HCT116 (cell line): Measurements from ENCODE around the gene UCN3. TPM values are rescaled to one million over a fixed set of nuclear protein-coding genes. Genes with fewer than 3 reads are reported as not detected.

Experiments used
- ATAC-seq: fragments of 200-7000 bp; cut with Tn5 transposase; 2 replicates; pipeline ENCODE4 v1.9.1; 2020; ENCODE audit warnings: mild to moderate bottlenecking, moderate library complexity
- BruUV-seq: library from RNA; stranded (reverse); fragments of 400-500 nt; replicated peaks from 2 replicates; lab custom pipeline; 2021; lab: Mats Ljungman, UMichigan
- CTCF ChIA-PET: fragments of 300-600 bp; sonication (Branson Sonifier 250); formaldehyde crosslinking; loops from one replicate; lab custom pipeline; 2021; ENCODE audit warnings: antibody characterized with exemption; lab: Charles Lee
- POLR2A ChIA-PET: fragments of 300-600, 350-600 bp; sonication (Branson Sonifier 250); formaldehyde crosslinking; loops from one replicate; lab custom pipeline; 2021; ENCODE audit warnings: antibody characterized with exemption; lab: Charles Lee
- RAD21 ChIA-PET, 2 experiments: fragments of 300-600 bp; sonication (Branson Sonifier 250); formaldehyde crosslinking; loops; one replicate each; lab custom pipeline; 2023; ENCODE audit warnings: low total read pairs in 2 of 2; ENCODE audit not compliant: uncharacterized antibody in 2 of 2, unreplicated experiment in 2 of 2, low non-redundant PET in 1 of 2; lab: Charles Lee
- DNase-seq: peaks from one replicate; pipeline ENCODE4 v3.0.0-alpha.2; 2010; ENCODE audit warnings: low read depth, low spot score
- H2AFZ ChIP-seq: fragments of 200-600 bp; shearing (Covaris generic), sonication (generic); 2 replicates; pipeline ENCODE4 v1.6.1; 2017; ENCODE audit warnings: low read depth, mixed run types, mixed read lengths, antibody characterized with exemption, low read length; ENCODE audit not compliant: poor library complexity, severe bottlenecking
- H3K27ac ChIP-seq: 2 replicates; pipeline ENCODE4 v1.5.1; 2012; ENCODE audit warnings: low read depth, low read length
- H3K27me3 ChIP-seq: fragments of 200-600 bp; sonication (generic); 2 replicates; pipeline ENCODE4 v1.6.1; 2016; ENCODE audit warnings: mixed run types, low read length, mixed read lengths; ENCODE audit not compliant: insufficient read depth
- H3K36me3 ChIP-seq, 2 experiments: fragments of 200-500 bp in 1 of 2; fragments of 200-600 bp in 1 of 2; sonication (Bioruptor generic) in 1 of 2; sonication (generic) in 1 of 2; 2 replicates each; pipeline versions ENCODE4 v1.5.1 to v1.6.1; 2014 to 2016; ENCODE audit warnings: low read length in 2 of 2, inconsistent platforms in 1 of 2, mixed read lengths in 1 of 2, mixed run types in 1 of 2; ENCODE audit not compliant: insufficient read depth in 2 of 2, control insufficient read depth in 1 of 2
- H3K4me1 ChIP-seq, 2 experiments: fragments of 200-600 bp in 1 of 2; sonication (generic) in 1 of 2; 2 replicates each; pipeline versions ENCODE4 v1.5.1 to v1.6.1; 2012 to 2017; ENCODE audit warnings: low read length in 2 of 2, inconsistent platforms in 1 of 2, mild to moderate bottlenecking in 1 of 2, mixed read lengths in 1 of 2, mixed run types in 1 of 2, moderate library complexity in 1 of 2; ENCODE audit not compliant: insufficient read depth in 2 of 2, control insufficient read depth in 1 of 2
- H3K4me2 ChIP-seq: fragments of 200-600 bp; sonication (generic); 2 replicates; pipeline ENCODE4 v1.6.1; 2017; ENCODE audit warnings: mixed run types, low read length, mixed read lengths
- H3K4me3 ChIP-seq, 2 experiments: fragments of 200-600 bp in 1 of 2; sonication (generic) in 1 of 2; replicated peaks in 1 of 2; 2 replicates each; pipeline ENCODE4 v1.5.1; 2011 to 2016; ENCODE audit warnings: low read length in 2 of 2, control low read depth in 1 of 2, low read depth in 1 of 2, mild to moderate bottlenecking in 1 of 2, mixed read lengths in 1 of 2, mixed run types in 1 of 2
- H3K79me2 ChIP-seq: fragments of 200-600 bp; sonication (generic); 2 replicates; pipeline ENCODE4 v1.6.1; 2017; ENCODE audit warnings: mild to moderate bottlenecking, mixed run types, low read length, moderate library complexity, mixed read lengths; ENCODE audit not compliant: insufficient read depth
- H3K9ac ChIP-seq: fragments of 200-600 bp; sonication (generic); 2 replicates; pipeline ENCODE4 v1.6.1; 2016; ENCODE audit warnings: low read length, mixed read lengths
- H3K9me2 ChIP-seq: fragments of 200-600 bp; sonication (generic), shearing (Covaris generic); 2 replicates; pipeline ENCODE4 v1.6.1; 2017; ENCODE audit warnings: mixed run types, mild to moderate bottlenecking, moderate library complexity; ENCODE audit not compliant: insufficient read depth
- H3K9me3 ChIP-seq, 2 experiments: fragments of 200-500 bp in 1 of 2; fragments of 200-600 bp in 1 of 2; sonication (Bioruptor generic) in 1 of 2; sonication (generic) in 1 of 2; 2 replicates each; pipeline ENCODE4 v1.6.1; 2014 to 2017; ENCODE audit warnings: low read length in 2 of 2, mixed read lengths in 2 of 2, inconsistent platforms in 1 of 2, low read depth in 1 of 2, mild to moderate bottlenecking in 1 of 2, mixed run types in 1 of 2, moderate library complexity in 1 of 2; ENCODE audit not compliant: control insufficient read depth in 1 of 2, insufficient read depth in 1 of 2
- H4K20me1 ChIP-seq: fragments of 200-600 bp; sonication (generic), shearing (Covaris generic); 2 replicates; pipeline ENCODE4 v1.6.1; 2017; ENCODE audit warnings: mixed run types, mild to moderate bottlenecking, moderate library complexity; ENCODE audit not compliant: insufficient read depth
- CBX3 ChIP-seq: IDR thresholded peaks from 2 replicates; pipeline ENCODE4 v1.6.1; 2012; ENCODE audit warnings: low read depth
- CEBPB ChIP-seq: IDR thresholded peaks from 2 replicates; pipeline ENCODE4 v1.6.1; 2012; ENCODE audit warnings: low read depth
- EGR1 ChIP-seq: IDR thresholded peaks from 2 replicates; pipeline ENCODE4 v1.6.1; 2012; ENCODE audit warnings: low read depth
- ELF1 ChIP-seq: IDR thresholded peaks from 2 replicates; pipeline ENCODE4 v1.6.1; 2012; ENCODE audit warnings: low read depth, borderline replicate concordance
- EZH2 ChIP-seq: fragments of 200-600 bp; sonication (generic); IDR thresholded peaks from 2 replicates; pipeline ENCODE4 v1.6.1; 2017; ENCODE audit warnings: antibody characterized with exemption, mixed run types
- EZH2phosphoT487 ChIP-seq: fragments of 200-600 bp; IDR thresholded peaks from 2 replicates; pipeline ENCODE4 v1.6.1; 2018; ENCODE audit warnings: antibody characterized with exemption, borderline replicate concordance
- FOSL1 ChIP-seq: IDR thresholded peaks from 2 replicates; pipeline ENCODE4 v1.6.1; 2012; ENCODE audit warnings: low read depth
- JUND ChIP-seq: IDR thresholded peaks from 2 replicates; pipeline ENCODE4 v1.6.1; 2012
- POLR2A ChIP-seq: IDR thresholded peaks from 2 replicates; pipeline ENCODE4 v1.7.0; 2011; ENCODE audit warnings: borderline replicate concordance; ENCODE audit not compliant: insufficient read depth, insufficient read length; ENCODE audit errors: extremely low read depth
- RAD21 ChIP-seq: IDR thresholded peaks from 2 replicates; pipeline ENCODE4 v1.6.1; 2012; ENCODE audit warnings: low read depth, mild to moderate bottlenecking
- SIN3A ChIP-seq: IDR thresholded peaks from 2 replicates; pipeline ENCODE4 v1.6.1; 2012; ENCODE audit warnings: low read depth
- SP1 ChIP-seq: IDR thresholded peaks from 2 replicates; pipeline ENCODE4 v1.6.1; 2012; ENCODE audit warnings: low read depth
- SRF ChIP-seq: IDR thresholded peaks from 2 replicates; pipeline ENCODE4 v1.6.1; 2012; ENCODE audit warnings: low read depth
- YY1 ChIP-seq: IDR thresholded peaks from 2 replicates; pipeline ENCODE4 v1.6.1; 2011; ENCODE audit warnings: low read length, low read depth, moderate library complexity, mild to moderate bottlenecking; ENCODE audit not compliant: insufficient replicate concordance; ENCODE audit errors: extremely low read depth
- ZFX ChIP-seq: fragments of 450-650 bp; IDR thresholded peaks from 2 replicates; pipeline ENCODE4 v1.6.1; 2017
- ZNF274 ChIP-seq: fragments of 200-500 bp; sonication (Bioruptor generic); IDR thresholded peaks from 2 replicates; pipeline ENCODE4 v1.6.1; 2014; ENCODE audit warnings: mild to moderate bottlenecking, low read depth, low read length, inconsistent platforms
- intact Hi-C: fragments of 100-400 bp; cut with micrococcal nuclease; formaldehyde crosslinking; loops from 2 replicates; pipeline ENCODE4 v1.10.0; 2022
- total RNA-seq: library from RNA; stranded (reverse); gene quantifications from one replicate; pipeline ENCODE4 v1.2.1, GENCODE V29; 2021; ENCODE audit not compliant: unreplicated experiment
- TF ChIP-seq, protein P1 (sequence below): IDR thresholded peaks from 2 replicates; pipeline ENCODE4 v1.6.1; 2011; ENCODE audit warnings: mild to moderate bottlenecking, low read length, moderate library complexity; ENCODE audit not compliant: insufficient replicate concordance; ENCODE audit errors: extremely low read depth
- TF ChIP-seq, protein P2 (sequence below), 3 experiments: fragments of 200-600 bp in 1 of 3; sonication (generic) in 1 of 3; IDR thresholded peaks in 2 of 3; conservative IDR thresholded peaks in 1 of 3; 2 replicates each; pipeline ENCODE4 v1.5.1; 2012 to 2017; ENCODE audit warnings: low read depth in 2 of 3, low read length in 2 of 3, antibody characterized with exemption in 1 of 3, borderline replicate concordance in 1 of 3, control low read depth in 1 of 3, mild to moderate bottlenecking in 1 of 3, mixed read lengths in 1 of 3, mixed run types in 1 of 3, moderate library complexity in 1 of 3; ENCODE audit not compliant: insufficient read depth in 1 of 3
- TF ChIP-seq, protein P3 (sequence below): IDR thresholded peaks from 2 replicates; pipeline ENCODE4 v1.6.1; 2012

UCN3 gene
- total RNA-seq, 1 experiment from 2014 or later: not detected

DNA sequence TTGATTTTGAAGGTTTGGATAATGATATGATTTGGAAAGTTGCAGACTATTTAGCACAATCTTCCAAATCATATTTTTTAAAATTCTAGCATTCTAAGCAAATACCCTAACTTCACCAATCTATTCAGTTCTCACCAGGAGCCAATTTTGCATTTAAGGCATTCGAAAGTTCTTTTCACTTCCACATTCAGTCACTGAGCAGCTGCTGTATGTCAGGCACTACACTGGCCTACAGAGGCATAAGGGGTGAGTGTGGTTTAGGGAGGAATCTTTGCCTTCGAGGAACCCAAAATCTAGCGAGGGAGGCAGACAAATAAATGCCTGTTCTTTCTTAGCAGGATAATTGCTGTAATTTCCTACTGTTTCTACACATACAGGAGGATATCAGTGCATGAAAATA, 10.7 kb upstream of the UCN3 start:
- no peak for DNase-seq
- ChIA-PET RAD21 (no interaction called here), POLR2A (no interaction called here), CTCF (no interaction called here)
- no peaks in the 10 kb centered on the region for H3K9me3 ChIP-seq
- H3K4me3 ChIP-seq: no peak overlapping the region
- TF ChIP-seq CEBPB: no peak
- no peak for TF ChIP-seq EZH2phosphoT487
- H3K4me1 ChIP-seq: no peaks in the 10 kb centered on the region
- no peaks in the 10 kb centered on the region for H3K79me2 ChIP-seq
- BruUV-seq: no TSS peak
- H3K27ac ChIP-seq: no peak overlapping the region
- H3K36me3 ChIP-seq: no peaks in the 10 kb centered on the region
- peaks cover 21% of the 10 kb centered on the region for H3K27me3 ChIP-seq
- intact Hi-C loops: no loop called here
- no peak overlapping the region for H3K4me2 ChIP-seq
- no peaks in the 10 kb centered on the region for H4K20me1 ChIP-seq
- no peak overlapping the region for H2AFZ ChIP-seq
- no peak overlapping the region for H3K9ac ChIP-seq
- no peak for ATAC-seq
- no peaks in the 10 kb centered on the region for H3K9me2 ChIP-seq

DNA sequence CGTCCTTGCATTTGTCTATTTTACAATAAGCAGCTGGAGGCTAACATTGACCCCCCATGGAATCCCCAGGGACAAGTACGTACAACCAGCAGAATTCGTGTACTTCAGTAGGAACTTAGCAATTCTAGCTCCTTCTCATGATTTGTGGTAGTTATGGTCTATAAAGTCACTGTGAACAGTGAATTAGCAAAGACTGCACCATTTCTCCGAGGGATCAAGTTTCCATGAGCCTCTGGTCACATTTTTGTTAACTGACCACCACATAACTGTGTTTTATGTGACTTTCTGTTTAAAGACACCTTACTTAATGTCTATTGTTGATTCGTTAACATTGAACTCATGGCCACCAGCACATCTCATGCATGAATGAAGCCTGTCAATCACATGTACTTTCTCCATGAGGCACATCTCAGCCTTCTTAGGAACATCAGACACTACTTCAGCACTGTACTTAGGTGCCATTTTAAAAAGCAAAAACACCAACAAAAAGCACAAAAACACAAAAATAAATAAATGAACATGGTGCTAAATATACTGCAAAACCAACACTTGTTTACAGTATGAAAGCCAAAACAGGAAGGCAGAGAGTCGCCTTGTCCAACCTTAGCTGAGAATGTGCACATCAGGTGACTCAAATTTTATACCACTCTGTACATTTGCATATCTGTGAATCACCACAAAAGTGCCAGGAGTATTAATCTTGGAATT, 9.0 kb upstream of the UCN3 start:
- Histone ChIP-seq H3K4me3 (no peak overlapping the region), H3K36me3 (no peaks in the 10 kb centered on the region), H2AFZ (no peak overlapping the region), H4K20me1 (no peaks in the 10 kb centered on the region), H3K9me3 (no peaks in the 10 kb centered on the region), H3K27me3 (peaks cover 21% of the 10 kb centered on the region), H3K9ac (no peak overlapping the region), H3K27ac (no peak overlapping the region), H3K9me2 (no peaks in the 10 kb centered on the region), H3K4me2 (no peak overlapping the region), H3K79me2 (no peaks in the 10 kb centered on the region), H3K4me1 (no peaks in the 10 kb centered on the region)
- ChIA-PET CTCF (no interaction called here), RAD21 (no interaction called here), POLR2A (no interaction called here)
- ATAC-seq: no peak
- no TSS peak for BruUV-seq
- intact Hi-C loops: no loop called here
- DNase-seq: no peak
- no peak for TF ChIP-seq YY1
- no peak for TF ChIP-seq ZFX
- TF ChIP-seq JUND: no peak
- TF ChIP-seq POLR2A: no peak
- TF ChIP-seq ZNF274: no peak
- no peak for TF ChIP-seq EGR1
- TF ChIP-seq, protein P1, sequence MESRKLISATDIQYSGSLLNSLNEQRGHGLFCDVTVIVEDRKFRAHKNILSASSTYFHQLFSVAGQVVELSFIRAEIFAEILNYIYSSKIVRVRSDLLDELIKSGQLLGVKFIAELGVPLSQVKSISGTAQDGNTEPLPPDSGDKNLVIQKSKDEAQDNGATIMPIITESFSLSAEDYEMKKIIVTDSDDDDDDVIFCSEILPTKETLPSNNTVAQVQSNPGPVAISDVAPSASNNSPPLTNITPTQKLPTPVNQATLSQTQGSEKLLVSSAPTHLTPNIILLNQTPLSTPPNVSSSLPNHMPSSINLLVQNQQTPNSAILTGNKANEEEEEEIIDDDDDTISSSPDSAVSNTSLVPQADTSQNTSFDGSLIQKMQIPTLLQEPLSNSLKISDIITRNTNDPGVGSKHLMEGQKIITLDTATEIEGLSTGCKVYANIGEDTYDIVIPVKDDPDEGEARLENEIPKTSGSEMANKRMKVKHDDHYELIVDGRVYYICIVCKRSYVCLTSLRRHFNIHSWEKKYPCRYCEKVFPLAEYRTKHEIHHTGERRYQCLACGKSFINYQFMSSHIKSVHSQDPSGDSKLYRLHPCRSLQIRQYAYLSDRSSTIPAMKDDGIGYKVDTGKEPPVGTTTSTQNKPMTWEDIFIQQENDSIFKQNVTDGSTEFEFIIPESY: no peak
- TF ChIP-seq, protein P2, sequence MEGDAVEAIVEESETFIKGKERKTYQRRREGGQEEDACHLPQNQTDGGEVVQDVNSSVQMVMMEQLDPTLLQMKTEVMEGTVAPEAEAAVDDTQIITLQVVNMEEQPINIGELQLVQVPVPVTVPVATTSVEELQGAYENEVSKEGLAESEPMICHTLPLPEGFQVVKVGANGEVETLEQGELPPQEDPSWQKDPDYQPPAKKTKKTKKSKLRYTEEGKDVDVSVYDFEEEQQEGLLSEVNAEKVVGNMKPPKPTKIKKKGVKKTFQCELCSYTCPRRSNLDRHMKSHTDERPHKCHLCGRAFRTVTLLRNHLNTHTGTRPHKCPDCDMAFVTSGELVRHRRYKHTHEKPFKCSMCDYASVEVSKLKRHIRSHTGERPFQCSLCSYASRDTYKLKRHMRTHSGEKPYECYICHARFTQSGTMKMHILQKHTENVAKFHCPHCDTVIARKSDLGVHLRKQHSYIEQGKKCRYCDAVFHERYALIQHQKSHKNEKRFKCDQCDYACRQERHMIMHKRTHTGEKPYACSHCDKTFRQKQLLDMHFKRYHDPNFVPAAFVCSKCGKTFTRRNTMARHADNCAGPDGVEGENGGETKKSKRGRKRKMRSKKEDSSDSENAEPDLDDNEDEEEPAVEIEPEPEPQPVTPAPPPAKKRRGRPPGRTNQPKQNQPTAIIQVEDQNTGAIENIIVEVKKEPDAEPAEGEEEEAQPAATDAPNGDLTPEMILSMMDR (IDR thresholded peaks at IDR 0.05 in 2 of 3, conservative IDR thresholded peaks at IDR 0.05 in 1 of 3; ENCODE audit: borderline replicate concordance in 1 of 3, insufficient read depth in 1 of 3, low read depth in 2 of 3, low read length in 2 of 3): no peak
- no peak for TF ChIP-seq CEBPB
- TF ChIP-seq FOSL1: no peak
- TF ChIP-seq SP1: no peak
- TF ChIP-seq, protein P3, sequence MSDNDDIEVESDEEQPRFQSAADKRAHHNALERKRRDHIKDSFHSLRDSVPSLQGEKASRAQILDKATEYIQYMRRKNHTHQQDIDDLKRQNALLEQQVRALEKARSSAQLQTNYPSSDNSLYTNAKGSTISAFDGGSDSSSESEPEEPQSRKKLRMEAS: no peak
- no peak for TF ChIP-seq SIN3A
- TF ChIP-seq SRF: no peak
- no peak for TF ChIP-seq CBX3
- no peak for TF ChIP-seq ELF1
- no peak for TF ChIP-seq RAD21
- TF ChIP-seq EZH2: no peak
